ENCODE data around the gene ZNF692. TPM values are rescaled to one million over a fixed set of nuclear protein-coding genes. Genes with fewer than 3 reads are reported as not detected.

ZNF692 gene, protein sequence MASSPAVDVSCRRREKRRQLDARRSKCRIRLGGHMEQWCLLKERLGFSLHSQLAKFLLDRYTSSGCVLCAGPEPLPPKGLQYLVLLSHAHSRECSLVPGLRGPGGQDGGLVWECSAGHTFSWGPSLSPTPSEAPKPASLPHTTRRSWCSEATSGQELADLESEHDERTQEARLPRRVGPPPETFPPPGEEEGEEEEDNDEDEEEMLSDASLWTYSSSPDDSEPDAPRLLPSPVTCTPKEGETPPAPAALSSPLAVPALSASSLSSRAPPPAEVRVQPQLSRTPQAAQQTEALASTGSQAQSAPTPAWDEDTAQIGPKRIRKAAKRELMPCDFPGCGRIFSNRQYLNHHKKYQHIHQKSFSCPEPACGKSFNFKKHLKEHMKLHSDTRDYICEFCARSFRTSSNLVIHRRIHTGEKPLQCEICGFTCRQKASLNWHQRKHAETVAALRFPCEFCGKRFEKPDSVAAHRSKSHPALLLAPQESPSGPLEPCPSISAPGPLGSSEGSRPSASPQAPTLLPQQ
- total RNA-seq: 6.5 and 7.5 TPM in 2 replicates

DNA sequence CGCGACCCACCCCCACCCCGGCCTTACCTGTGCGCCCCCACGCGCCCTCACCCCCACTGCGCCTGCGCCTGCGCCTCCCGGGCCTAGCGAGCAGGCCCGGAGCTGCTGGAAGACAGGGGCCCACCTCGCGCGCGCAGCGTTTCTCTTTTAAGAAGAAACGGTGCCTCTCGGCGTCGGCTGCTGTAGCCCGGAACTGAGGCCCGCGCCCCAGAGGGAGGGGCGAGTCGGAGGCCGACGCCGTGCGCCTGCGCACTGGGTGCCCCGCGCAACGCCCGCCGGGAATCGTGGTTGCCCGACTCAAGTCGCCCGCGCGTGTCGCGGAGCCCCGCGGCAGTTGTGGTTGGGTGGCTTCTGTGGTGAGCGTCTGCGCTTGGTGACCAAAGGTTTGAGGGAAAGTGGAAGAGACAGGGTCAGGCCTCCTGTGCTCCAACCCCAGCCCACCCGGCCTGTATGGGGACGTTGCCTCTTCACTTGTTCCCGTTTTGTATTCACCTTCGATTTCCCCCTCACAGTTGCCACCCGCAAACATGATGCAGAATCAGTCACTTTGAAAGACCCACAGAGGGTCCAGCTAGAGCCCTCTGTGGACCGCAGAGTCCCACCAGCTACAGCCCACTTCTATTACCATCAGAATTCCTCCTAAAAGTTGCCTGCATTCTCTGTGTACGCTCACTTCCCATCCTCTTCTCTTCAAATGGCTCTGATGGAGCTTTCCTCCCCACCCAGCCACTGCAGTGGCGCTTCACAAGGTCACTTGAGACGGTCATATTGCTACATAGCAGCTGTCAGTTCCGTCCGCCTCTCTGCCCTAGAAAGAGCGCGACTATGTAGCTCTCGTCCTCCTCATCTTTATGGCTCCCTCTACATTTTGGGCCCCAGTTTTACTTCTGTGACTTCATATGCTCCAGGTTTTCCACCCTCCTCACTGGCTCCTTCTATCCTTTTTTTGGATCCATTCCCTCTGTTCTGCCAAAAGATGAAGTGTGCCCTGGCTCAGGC lies at the start of gene ZNF692:
Gene ZNF692, minus strand, starts transcription at position 195 of the 999 bp plus-strand sequence. CDS start 776 bp downstream, outside the sequence.

DNA sequence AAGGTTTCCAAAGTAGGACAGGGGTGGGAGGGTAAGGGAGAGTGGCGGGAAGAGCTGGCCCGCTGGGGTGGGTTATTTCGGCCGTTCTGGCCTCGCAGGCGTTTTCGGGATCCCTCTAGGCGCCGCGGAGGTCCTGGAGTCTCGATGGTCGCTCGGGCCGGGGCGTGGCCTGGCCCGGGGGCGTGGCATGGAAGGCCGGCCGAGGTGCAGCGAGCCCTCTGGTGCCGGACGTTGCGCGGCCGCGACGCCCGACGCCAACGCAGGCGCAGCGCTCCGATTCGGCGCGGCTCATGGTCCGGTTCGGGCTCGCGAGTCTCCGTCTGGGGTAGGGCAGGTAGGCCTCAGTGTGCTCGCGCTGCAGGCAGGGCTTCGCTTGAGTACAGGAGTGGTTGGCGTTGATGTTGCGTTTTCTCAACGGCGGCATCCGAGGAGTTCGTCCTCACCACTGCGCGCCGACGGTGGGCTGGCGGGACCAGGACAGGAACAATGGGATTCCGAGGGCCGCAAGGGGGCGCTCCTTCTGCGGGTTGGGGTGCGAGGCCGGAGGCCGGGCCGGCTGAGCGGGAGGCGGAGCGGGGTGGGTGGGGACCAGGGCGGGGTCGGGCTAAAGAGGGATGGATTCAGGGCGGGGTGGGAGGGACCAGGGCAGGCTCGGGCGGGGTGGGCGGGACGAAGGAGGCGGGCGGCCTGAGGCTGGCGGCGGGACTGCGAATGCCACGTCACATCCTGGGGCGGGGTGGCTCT lies 47.3 kb upstream of the ZNF692 start, which contains the start of gene PGBD2:
Gene PGBD2, plus strand, starts transcription at position 227 of the 744 bp plus-strand sequence. CDS start 7,628 bp downstream, outside the sequence.

DNA sequence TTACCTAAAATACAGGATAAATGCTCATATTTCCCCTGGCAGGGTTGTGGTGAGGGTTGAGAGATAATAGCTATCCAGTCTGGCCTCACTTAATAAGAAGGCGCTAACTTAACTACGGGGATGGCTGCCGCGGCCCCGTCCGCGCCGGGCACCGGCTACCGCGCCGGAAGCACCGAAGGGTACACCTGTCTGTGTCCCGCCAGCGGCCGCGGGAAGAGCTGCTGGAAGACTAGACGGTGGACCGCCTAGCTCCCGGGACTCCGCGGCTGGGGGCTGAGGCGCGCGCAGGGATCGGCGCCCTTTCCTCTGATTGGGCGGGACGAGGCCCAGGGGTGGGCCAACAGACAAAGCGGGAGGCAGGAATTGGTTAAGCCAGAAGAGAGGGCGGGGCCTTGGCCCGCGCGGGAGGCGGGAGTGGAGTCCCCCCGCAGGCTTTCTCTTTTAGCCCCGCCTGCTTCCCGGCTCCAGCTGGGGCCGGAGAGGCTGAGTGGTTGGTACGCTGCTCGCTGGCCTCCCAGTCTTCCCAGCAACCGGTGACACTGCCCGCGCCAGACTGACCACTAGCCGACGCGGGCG lies 21.0 kb downstream of the ZNF692 start, which contains the start of gene ZNF672:
Gene ZNF672, plus strand, starts transcription at position 444 of the 576 bp plus-strand sequence. CDS start 9,051 bp downstream, outside the sequence.

DNA sequence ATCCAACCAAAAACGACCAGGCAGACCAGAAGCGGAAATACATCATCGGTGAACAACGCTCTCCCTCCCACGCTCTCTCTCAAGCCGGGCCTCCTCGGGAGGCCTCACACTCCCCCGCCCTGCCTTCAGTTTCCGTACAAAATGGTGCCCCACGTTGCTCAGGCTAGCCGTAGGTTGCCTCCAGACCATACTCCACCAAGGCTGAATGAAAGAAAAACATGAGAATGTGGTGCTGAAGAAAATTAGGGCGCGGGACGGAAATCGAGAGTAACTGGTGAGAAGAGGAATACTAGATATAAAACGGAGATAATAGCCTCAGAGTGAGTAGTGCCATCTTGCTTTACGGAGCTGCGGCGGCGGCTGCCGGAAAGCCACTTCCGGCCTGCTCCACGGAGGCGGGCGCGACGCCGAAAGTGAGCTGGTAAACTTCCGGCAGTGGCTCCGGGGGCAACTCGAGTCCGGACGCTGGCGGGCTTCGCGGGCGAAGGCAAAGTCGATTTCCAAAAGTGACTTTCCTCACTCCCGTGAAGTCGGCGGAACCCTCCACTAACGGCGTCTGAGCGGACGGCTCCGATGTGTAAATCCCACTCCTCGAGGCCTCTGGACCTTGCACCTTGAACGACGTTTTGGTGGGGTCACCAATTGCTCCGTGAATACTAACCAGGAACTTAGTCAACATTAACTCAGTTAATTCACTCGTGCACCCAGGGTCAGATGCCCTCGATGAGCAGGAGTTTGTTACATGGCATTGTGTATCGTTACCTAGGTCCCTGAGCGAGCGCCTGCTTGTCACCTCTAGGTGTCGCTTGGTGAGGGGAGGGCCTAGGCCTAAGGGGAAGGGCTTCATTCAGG lies 32.8 kb downstream of the ZNF692 start, which contains the start of gene SH3BP5L:
Gene SH3BP5L, minus strand, starts transcription at position 7 of the 852 bp plus-strand sequence. CDS start 980 bp downstream, outside the sequence.

Small RNA genes lying within 50 kb of the gene (small RNA-seq; reads per million reads assigned to genes)
- gene MIR3124: not detected

Other genes starting within 250 kb of the ZNF692 start
- gene OR2T11, start 224.0 kb downstream of the ZNF692 start, total RNA-seq: not detected in 2 replicates
- not detected in 2 replicates for gene OR2T35, start 213.8 kb downstream of the ZNF692 start, total RNA-seq
- not detected in 2 replicates for gene OR2T27, start 203.6 kb downstream of the ZNF692 start, total RNA-seq
- not detected in 2 replicates for gene OR14I1, start 156.3 kb downstream of the ZNF692 start, total RNA-seq
- gene LYPD8, start 103.3 kb downstream of the ZNF692 start, total RNA-seq: not detected in 2 replicates
- gene SH3BP5L, start 33.2 kb downstream of the ZNF692 start, total RNA-seq: 25.5 and 26.4 TPM in 2 replicates
- gene ZNF672, start 20.9 kb downstream of the ZNF692 start, total RNA-seq: 11.5 and 12.8 TPM in 2 replicates
- gene PGBD2, start 47.1 kb upstream of the ZNF692 start, total RNA-seq: 4.1 and 5.9 TPM in 2 replicates